ENCODE data around the gene DRD3.

DRD3 gene

GRCh38 chr3:114110439-114110838 lies 68.4 kb downstream of the DRD3 start:
- Histone ChIP-seq H4K8ac (ENCODE audit: low read depth, low read length) (no peak overlapping the region), H2AK5ac (ENCODE audit: low read length) (no peak overlapping the region), H3K79me1 (ENCODE audit: low read length) (no peaks in the 10 kb centered on the region), H2BK120ac (ENCODE audit: insufficient read depth, low read length, poor library complexity) (no peak overlapping the region), H3K9me3 (ENCODE audit: insufficient read depth, low read depth, low read length) (no peaks in the 10 kb centered on the region), H3K27me3 (ENCODE audit: insufficient read depth, low read length) (no peaks in the 10 kb centered on the region), H3K36me3 (ENCODE audit: control insufficient read depth in 1 of 2, insufficient read depth in 2 of 2, low read length in 2 of 2) (no peaks in the 10 kb centered on the region), H4K12ac (ENCODE audit: low read depth, low read length) (no peak overlapping the region), H3K4me2 (ENCODE audit: low read length) (no peak overlapping the region), H2BK12ac (ENCODE audit: low read length) (no peak overlapping the region), H3K23ac (ENCODE audit: low read length) (no peak overlapping the region), H3K79me2 (ENCODE audit: control insufficient read depth, insufficient read depth, low read length, poor library complexity) (no peaks in the 10 kb centered on the region), H3K4me1 (ENCODE audit: control insufficient read depth in 1 of 2, insufficient read depth in 2 of 2, low read length in 2 of 2) (no peaks in the 10 kb centered on the region), H3K4ac (ENCODE audit: low read depth, low read length) (no peak overlapping the region), H3K14ac (ENCODE audit: low read length) (no peak overlapping the region), H3K27ac (ENCODE audit: low read depth, low read length) (no peak overlapping the region), H2AFZ (ENCODE audit: insufficient read depth, low read length, poor library complexity) (no peak overlapping the region), H3K18ac (ENCODE audit: low read length) (no peak overlapping the region), H4K91ac (ENCODE audit: low read depth, low read length) (no peak overlapping the region), H3K9ac (ENCODE audit: low read length) (no peak overlapping the region), H2BK5ac (ENCODE audit: low read depth, low read length, poor library complexity) (no peak overlapping the region), H3K4me3 (ENCODE audit: low read depth, low read length) (no peak overlapping the region)
- WGBS (ENCODE audit: extremely low coverage, insufficient coverage, insufficient read length) = no CpG with 5 or more reads among the region's 5 CpGs
- peak in 1 of 2 donors; percentile 16 for DNase-seq

- H2AK5ac ChIP-seq (ENCODE audit: low read length) = no peak overlapping the region
- WGBS (ENCODE audit: extremely low coverage, insufficient coverage, insufficient read length) = no CpG with 5 or more reads among the region's 8 CpGs
- H3K27me3 ChIP-seq (ENCODE audit: insufficient read depth, low read length) = no peaks in the 10 kb centered on the region
- H3K36me3 ChIP-seq (ENCODE audit: control insufficient read depth in 1 of 2, insufficient read depth in 2 of 2, low read length in 2 of 2) = no peaks in the 10 kb centered on the region
- H3K9me3 ChIP-seq (ENCODE audit: insufficient read depth, low read depth, low read length) = no peaks in the 10 kb centered on the region
- H3K18ac ChIP-seq (ENCODE audit: low read length) = no peak overlapping the region
- H2AFZ ChIP-seq (ENCODE audit: insufficient read depth, low read length, poor library complexity) = no peak overlapping the region
- H3K4me2 ChIP-seq (ENCODE audit: low read length) = no peak overlapping the region
- H3K4me3 ChIP-seq (ENCODE audit: low read depth, low read length) = no peak overlapping the region
- no peak overlapping the region for H4K8ac ChIP-seq (ENCODE audit: low read depth, low read length)
- no peak overlapping the region for H3K23ac ChIP-seq (ENCODE audit: low read length)
- H3K27ac ChIP-seq (ENCODE audit: low read depth, low read length) = no peak overlapping the region
- no peaks in the 10 kb centered on the region for H3K79me2 ChIP-seq (ENCODE audit: control insufficient read depth, insufficient read depth, low read length, poor library complexity)
- no peak overlapping the region for H2BK12ac ChIP-seq (ENCODE audit: low read length)
- no peaks in the 10 kb centered on the region for H3K79me1 ChIP-seq (ENCODE audit: low read length)
- no peak overlapping the region for H4K91ac ChIP-seq (ENCODE audit: low read depth, low read length)
- H2BK120ac ChIP-seq (ENCODE audit: insufficient read depth, low read length, poor library complexity) = no peak overlapping the region
- no peak overlapping the region for H3K4ac ChIP-seq (ENCODE audit: low read depth, low read length)
- no peak overlapping the region for H3K9ac ChIP-seq (ENCODE audit: low read length)
- DNase-seq = no peak
- H3K14ac ChIP-seq (ENCODE audit: low read length) = no peak overlapping the region
- no peak overlapping the region for H2BK5ac ChIP-seq (ENCODE audit: low read depth, low read length, poor library complexity)
- no peaks in the 10 kb centered on the region for H3K4me1 ChIP-seq (ENCODE audit: control insufficient read depth in 1 of 2, insufficient read depth in 2 of 2, low read length in 2 of 2)
- H4K12ac ChIP-seq (ENCODE audit: low read depth, low read length) = no peak overlapping the region
Measured at GRCh38 chr3:114108137-114108536, 70.7 kb downstream of the DRD3 start.

- no peak overlapping the region for H2BK12ac ChIP-seq (ENCODE audit: low read length)
- H2AK5ac ChIP-seq (ENCODE audit: low read length) = no peak overlapping the region
- no peak overlapping the region for H3K9ac ChIP-seq (ENCODE audit: low read length)
- no peak overlapping the region for H4K8ac ChIP-seq (ENCODE audit: low read depth, low read length)
- no peaks in the 10 kb centered on the region for H3K79me2 ChIP-seq (ENCODE audit: control insufficient read depth, insufficient read depth, low read length, poor library complexity)
- no peak overlapping the region for H3K27ac ChIP-seq (ENCODE audit: low read depth, low read length)
- no peak overlapping the region for H3K18ac ChIP-seq (ENCODE audit: low read length)
- DNase-seq = peak; percentile 4 to 74
- H3K36me3 ChIP-seq (ENCODE audit: control insufficient read depth in 1 of 2, insufficient read depth in 2 of 2, low read length in 2 of 2) = no peaks in the 10 kb centered on the region
- no peak overlapping the region for H3K4me3 ChIP-seq (ENCODE audit: low read depth, low read length)
- no peak overlapping the region for H4K12ac ChIP-seq (ENCODE audit: low read depth, low read length)
- H2AFZ ChIP-seq (ENCODE audit: insufficient read depth, low read length, poor library complexity) = no peak overlapping the region
- H4K91ac ChIP-seq (ENCODE audit: low read depth, low read length) = no peak overlapping the region
- no CpG with 5 or more reads among the region's 3 CpGs for WGBS (ENCODE audit: extremely low coverage, insufficient coverage, insufficient read length)
- no peaks in the 10 kb centered on the region for H3K79me1 ChIP-seq (ENCODE audit: low read length)
- H2BK120ac ChIP-seq (ENCODE audit: insufficient read depth, low read length, poor library complexity) = no peak overlapping the region
- no peaks in the 10 kb centered on the region for H3K9me3 ChIP-seq (ENCODE audit: insufficient read depth, low read depth, low read length)
- H3K14ac ChIP-seq (ENCODE audit: low read length) = no peak overlapping the region
- H3K23ac ChIP-seq (ENCODE audit: low read length) = no peak overlapping the region
- H3K4ac ChIP-seq (ENCODE audit: low read depth, low read length) = no peak overlapping the region
- no peak overlapping the region for H2BK5ac ChIP-seq (ENCODE audit: low read depth, low read length, poor library complexity)
- H3K4me1 ChIP-seq (ENCODE audit: control insufficient read depth in 1 of 2, insufficient read depth in 2 of 2, low read length in 2 of 2) = no peaks in the 10 kb centered on the region
- H3K27me3 ChIP-seq (ENCODE audit: insufficient read depth, low read length) = no peaks in the 10 kb centered on the region
- H3K4me2 ChIP-seq (ENCODE audit: low read length) = no peak overlapping the region
Measured at GRCh38 chr3:114104414-114104813, 74.4 kb downstream of the DRD3 start.

GRCh38 chr3:114103858-114104257 lies 75.0 kb downstream of the DRD3 start:
- no peak overlapping the region for H3K18ac ChIP-seq (ENCODE audit: low read length)
- no peaks in the 10 kb centered on the region for H3K36me3 ChIP-seq (ENCODE audit: control insufficient read depth in 1 of 2, insufficient read depth in 2 of 2, low read length in 2 of 2)
- H3K23ac ChIP-seq (ENCODE audit: low read length) = no peak overlapping the region
- no peak overlapping the region for H3K4me3 ChIP-seq (ENCODE audit: low read depth, low read length)
- no peak overlapping the region for H2BK12ac ChIP-seq (ENCODE audit: low read length)
- no peak overlapping the region for H3K9ac ChIP-seq (ENCODE audit: low read length)
- H4K91ac ChIP-seq (ENCODE audit: low read depth, low read length) = no peak overlapping the region
- DNase-seq = no peak
- H3K9me3 ChIP-seq (ENCODE audit: insufficient read depth, low read depth, low read length) = no peaks in the 10 kb centered on the region
- H2AFZ ChIP-seq (ENCODE audit: insufficient read depth, low read length, poor library complexity) = no peak overlapping the region
- no peak overlapping the region for H2BK5ac ChIP-seq (ENCODE audit: low read depth, low read length, poor library complexity)
- no peak overlapping the region for H3K4me2 ChIP-seq (ENCODE audit: low read length)
- no peaks in the 10 kb centered on the region for H3K79me2 ChIP-seq (ENCODE audit: control insufficient read depth, insufficient read depth, low read length, poor library complexity)
- H2AK5ac ChIP-seq (ENCODE audit: low read length) = no peak overlapping the region
- H2BK120ac ChIP-seq (ENCODE audit: insufficient read depth, low read length, poor library complexity) = no peak overlapping the region
- no peaks in the 10 kb centered on the region for H3K27me3 ChIP-seq (ENCODE audit: insufficient read depth, low read length)
- H3K4ac ChIP-seq (ENCODE audit: low read depth, low read length) = no peak overlapping the region
- H3K27ac ChIP-seq (ENCODE audit: low read depth, low read length) = no peak overlapping the region
- H3K14ac ChIP-seq (ENCODE audit: low read length) = no peak overlapping the region
- H3K79me1 ChIP-seq (ENCODE audit: low read length) = no peaks in the 10 kb centered on the region
- no CpG with 5 or more reads among the region's 4 CpGs for WGBS (ENCODE audit: extremely low coverage, insufficient coverage, insufficient read length)
- no peak overlapping the region for H4K12ac ChIP-seq (ENCODE audit: low read depth, low read length)
- no peak overlapping the region for H4K8ac ChIP-seq (ENCODE audit: low read depth, low read length)
- no peaks in the 10 kb centered on the region for H3K4me1 ChIP-seq (ENCODE audit: control insufficient read depth in 1 of 2, insufficient read depth in 2 of 2, low read length in 2 of 2)
